ENCODE results near the gene SNPH.
A peak's percentile ranks its signal among the peaks of the same experiment; 100 is the strongest.
"Not testable (repeated sequence)": the region's sequence is repeated elsewhere in the genome, so short reads cannot be mapped to it uniquely, and the experiment has no call there.

Gene SNPH

GRCh38 chr20:1266167-1266973, at the start of gene SNPH:
SNPH (plus strand) TSS chr20:1266294; CDS start chr20:1296240, 29,946 bp downstream.
- DNase-seq = peak; percentile 79 to 83

- not testable (repeated sequence) for DNase-seq
Measured at GRCh38 chr20:1216527-1217427, 49.3 kb upstream of the SNPH start.

GRCh38 chr20:1222750-1223149, 43.3 kb upstream of the SNPH start:
- not testable (repeated sequence) for DNase-seq

- DNase-seq = no peak
Measured at GRCh38 chr20:1224205-1224890, 41.7 kb upstream of the SNPH start.

- DNase-seq = no peak
Measured at GRCh38 chr20:1225263-1225782, 40.8 kb upstream of the SNPH start.

- peak; percentile 70 to 79 for DNase-seq
Measured at GRCh38 chr20:1225783-1226654, 40.1 kb upstream of the SNPH start, which contains the start of gene RAD21L1. RAD21L1 (plus strand) TSS chr20:1226044; CDS start chr20:1228454, 2,410 bp downstream.

- DNase-seq = no peak
Measured at GRCh38 chr20:1229541-1229940, 36.6 kb upstream of the SNPH start.

GRCh38 chr20:1232286-1233111, 33.6 kb upstream of the SNPH start:
- no peak for DNase-seq

GRCh38 chr20:1240549-1240948, 25.5 kb upstream of the SNPH start:
- DNase-seq = no peak

GRCh38 chr20:1241456-1241855, 24.6 kb upstream of the SNPH start:
- DNase-seq = no peak

GRCh38 chr20:1242099-1242498, 24.0 kb upstream of the SNPH start:
- DNase-seq = no peak

- no peak for DNase-seq
Measured at GRCh38 chr20:1242530-1242929, 23.6 kb upstream of the SNPH start.

GRCh38 chr20:1245578-1245977, 20.5 kb upstream of the SNPH start:
- DNase-seq = no peak

- DNase-seq = no peak
Measured at GRCh38 chr20:1247689-1248088, 18.4 kb upstream of the SNPH start.

- DNase-seq = not testable (repeated sequence)
Measured at GRCh38 chr20:1250282-1250681, 15.8 kb upstream of the SNPH start.

GRCh38 chr20:1252416-1252815, 13.7 kb upstream of the SNPH start:
- DNase-seq = no peak

GRCh38 chr20:1254254-1254653, 11.8 kb upstream of the SNPH start:
- no peak for DNase-seq

- no peak for DNase-seq
Measured at GRCh38 chr20:1255675-1256074, 10.4 kb upstream of the SNPH start.

- no peak for DNase-seq
Measured at GRCh38 chr20:1263853-1264252, 2.2 kb upstream of the SNPH start.

- DNase-seq = no peak
Measured at GRCh38 chr20:1264727-1265126, 1.4 kb upstream of the SNPH start.

Measured in CD4-positive, alpha-beta T cell treated with Interleukin-4 for 1 hour (primary cell).